Astrocyte of the cerebellum (primary cell): ENCODE measurements around the gene EPN1.
A peak's percentile ranks its signal among the peaks of the same experiment; 100 is the strongest.

Experiments
- DNase-seq: peaks from one replicate; pipeline ENCODE4 v3.0.0-alpha.2; 2011; ENCODE audit warnings: low read depth
- H3K4me3 ChIP-seq: 2 replicates; pipeline ENCODE4 v1.5.1; 2011; ENCODE audit warnings: mild to moderate bottlenecking, low read depth, low read length, moderate library complexity
- in situ Hi-C: cut with HindIII; loops from 2 replicates; pipeline ENCODE4 v1.10.0; 2017; ENCODE audit warnings: low sequenced_read_pairs
- TF ChIP-seq, protein P1 (sequence below): IDR thresholded peaks from 2 replicates; pipeline ENCODE4 v1.5.1; 2012; ENCODE audit warnings: low read length, low read depth, moderate library complexity, mild to moderate bottlenecking; ENCODE audit errors: missing control alignments

EPN1 gene

GRCh38 chr19:55697069-55697440, 22.0 kb downstream of the EPN1 start:
- in situ Hi-C loops = no loop called here
- no peak for DNase-seq
- H3K4me3 ChIP-seq = no peak overlapping the region
- TF ChIP-seq, protein P1, sequence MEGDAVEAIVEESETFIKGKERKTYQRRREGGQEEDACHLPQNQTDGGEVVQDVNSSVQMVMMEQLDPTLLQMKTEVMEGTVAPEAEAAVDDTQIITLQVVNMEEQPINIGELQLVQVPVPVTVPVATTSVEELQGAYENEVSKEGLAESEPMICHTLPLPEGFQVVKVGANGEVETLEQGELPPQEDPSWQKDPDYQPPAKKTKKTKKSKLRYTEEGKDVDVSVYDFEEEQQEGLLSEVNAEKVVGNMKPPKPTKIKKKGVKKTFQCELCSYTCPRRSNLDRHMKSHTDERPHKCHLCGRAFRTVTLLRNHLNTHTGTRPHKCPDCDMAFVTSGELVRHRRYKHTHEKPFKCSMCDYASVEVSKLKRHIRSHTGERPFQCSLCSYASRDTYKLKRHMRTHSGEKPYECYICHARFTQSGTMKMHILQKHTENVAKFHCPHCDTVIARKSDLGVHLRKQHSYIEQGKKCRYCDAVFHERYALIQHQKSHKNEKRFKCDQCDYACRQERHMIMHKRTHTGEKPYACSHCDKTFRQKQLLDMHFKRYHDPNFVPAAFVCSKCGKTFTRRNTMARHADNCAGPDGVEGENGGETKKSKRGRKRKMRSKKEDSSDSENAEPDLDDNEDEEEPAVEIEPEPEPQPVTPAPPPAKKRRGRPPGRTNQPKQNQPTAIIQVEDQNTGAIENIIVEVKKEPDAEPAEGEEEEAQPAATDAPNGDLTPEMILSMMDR = no peak

DNA sequence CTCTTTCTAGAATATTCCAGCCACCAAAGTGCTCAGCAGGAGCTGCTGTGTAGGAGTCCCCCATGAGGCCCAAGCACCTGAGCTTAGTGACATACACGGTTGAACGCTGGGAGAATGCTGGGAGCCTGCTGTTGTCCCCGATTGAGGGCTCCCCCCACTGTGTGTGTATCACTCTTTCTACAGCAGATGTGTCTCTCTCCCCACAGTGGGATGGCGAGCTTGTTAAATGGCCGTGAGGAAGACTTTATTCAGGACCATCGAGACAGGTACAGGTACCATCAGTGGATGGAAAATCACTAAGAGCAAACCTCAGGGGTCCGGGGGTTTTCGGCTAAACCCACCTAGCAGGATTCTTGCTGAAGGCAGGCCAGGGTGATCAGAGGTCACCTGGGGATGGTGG, 22.7 kb downstream of the EPN1 start:
- no peak for DNase-seq
- H3K4me3 ChIP-seq = no peak overlapping the region
- in situ Hi-C loops = no loop called here
- TF ChIP-seq, protein P1 = no peak

DNA sequence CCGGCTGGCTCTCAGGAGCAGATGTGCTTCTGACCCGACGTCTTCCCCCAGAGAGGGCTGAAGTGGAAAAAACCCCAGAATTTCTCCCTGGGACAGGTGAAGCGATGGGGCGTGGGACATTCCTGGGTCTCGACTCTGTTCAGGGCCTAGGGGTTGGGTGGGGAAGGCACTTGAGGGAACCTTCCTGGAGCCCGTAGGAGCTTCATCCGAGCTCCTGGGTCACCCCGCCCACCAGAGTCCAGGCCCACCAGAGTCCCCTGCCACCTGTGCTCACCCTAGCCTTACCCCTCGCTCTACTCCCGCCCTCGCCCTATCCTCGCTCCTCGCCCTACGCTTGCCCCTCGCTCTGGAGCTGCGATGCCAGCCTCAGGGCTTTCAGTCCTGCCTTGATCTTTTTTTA, 23.2 kb downstream of the EPN1 start:
- TF ChIP-seq, protein P1 = no peak
- H3K4me3 ChIP-seq = no peak overlapping the region
- DNase-seq = no peak
- in situ Hi-C loops = no loop called here

GRCh38 chr19:55699221-55699620, 24.2 kb downstream of the EPN1 start:
- in situ Hi-C loops = no loop called here
- TF ChIP-seq, protein P1 = no peak
- DNase-seq = no peak
- H3K4me3 ChIP-seq = no peak overlapping the region

GRCh38 chr19:55700813-55701212, 25.8 kb downstream of the EPN1 start:
- H3K4me3 ChIP-seq = no peak overlapping the region
- in situ Hi-C loops = no loop called here
- no peak for DNase-seq
- TF ChIP-seq, protein P1 = no peak

DNA sequence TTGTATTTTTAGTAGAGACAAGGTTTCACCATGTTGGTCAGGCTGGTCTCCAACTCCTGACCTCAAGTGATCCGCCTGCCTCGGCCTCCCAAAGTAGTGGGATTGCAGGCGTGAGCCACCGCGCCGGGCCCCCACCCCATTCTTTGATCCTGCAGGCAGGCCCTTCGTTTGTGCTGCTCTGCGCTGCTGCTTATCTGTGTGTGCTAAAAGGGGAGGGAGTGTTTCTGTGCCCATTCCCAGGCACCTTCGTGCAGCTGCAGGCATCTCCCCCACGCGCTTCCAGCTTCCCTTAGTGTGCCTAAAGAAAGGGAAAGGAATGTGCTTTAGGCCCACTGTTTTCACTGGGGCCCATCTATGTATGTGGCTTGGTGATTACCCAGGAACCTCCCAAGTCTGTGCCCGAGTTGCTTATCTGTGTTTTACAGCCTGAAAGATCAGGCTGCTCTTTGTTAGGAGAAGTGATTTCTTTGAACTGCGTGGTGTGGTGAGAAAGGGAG, 27.2 kb downstream of the EPN1 start:
- TF ChIP-seq, protein P1 = no peak
- no peak for DNase-seq
- no peak overlapping the region for H3K4me3 ChIP-seq
- in situ Hi-C loops = no loop called here

GRCh38 chr19:55703790-55704215, 28.8 kb downstream of the EPN1 start:
- in situ Hi-C loops = no loop called here
- DNase-seq = no peak
- TF ChIP-seq, protein P1 = peak; percentile 56
- H3K4me3 ChIP-seq = no peak overlapping the region
